GM21447 (cell line): ENCODE data around the gene ACTRT2.

Source experiments
- ATAC-seq: cut with Tn5 transposase; IDR thresholded peaks from one replicate; pipeline ENCODE4 v1.9.1; 2021; ENCODE audit not compliant: unreplicated experiment

Gene ACTRT2

DNA sequence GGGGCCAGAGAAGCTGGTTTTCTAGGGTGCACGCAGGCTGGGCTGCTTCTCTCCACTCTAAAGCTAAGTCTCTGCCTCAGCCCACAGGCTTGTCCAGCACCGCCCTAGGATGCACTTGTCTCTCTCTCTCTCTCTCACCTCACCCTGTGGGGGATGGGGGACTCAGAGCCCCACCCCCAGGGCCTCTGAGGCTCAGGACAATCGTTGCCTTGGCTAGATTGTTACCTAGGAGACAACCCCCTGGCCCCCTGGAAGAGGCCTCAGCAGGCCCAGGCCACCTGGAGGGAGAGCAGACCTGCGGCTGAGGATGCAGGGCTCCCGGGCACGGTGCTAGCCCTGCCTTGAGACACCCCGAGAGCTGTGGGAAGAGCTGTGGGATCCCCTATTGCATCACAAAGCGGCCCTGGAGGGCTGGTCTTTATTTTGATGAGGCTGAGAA, at the start of gene ACTRT2:
TSS of gene ACTRT2 (plus strand) at position 235 of the 439 bp plus-strand sequence. CDS start 220 bp downstream, outside the sequence.
- ATAC-seq, result no peak

DNA sequence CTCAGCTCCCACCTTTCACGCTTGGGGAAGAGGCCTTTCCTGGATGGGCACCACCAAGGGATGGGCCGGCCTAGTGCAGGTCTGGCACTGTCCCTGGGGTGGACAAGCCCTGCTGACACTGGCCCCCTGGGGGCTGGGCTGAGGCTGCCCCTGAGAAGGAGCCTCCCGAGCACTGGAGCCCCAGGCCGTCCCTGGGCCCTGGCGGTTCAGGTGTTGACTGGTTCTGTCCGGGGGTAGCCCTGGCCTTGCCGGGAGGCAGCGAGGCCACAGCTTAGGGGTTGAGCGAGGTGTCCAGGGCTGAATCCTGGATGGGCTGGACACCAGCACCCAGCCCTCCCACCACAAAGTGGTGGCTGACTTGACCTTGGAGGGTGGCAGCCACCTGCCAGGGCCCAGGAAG, 49.7 kb upstream of the ACTRT2 start:
- no peak for ATAC-seq

- no peak for ATAC-seq
These were observed 49.0 kb upstream of the ACTRT2 start for GRCh38 chr1:2972011-2972878.

DNA sequence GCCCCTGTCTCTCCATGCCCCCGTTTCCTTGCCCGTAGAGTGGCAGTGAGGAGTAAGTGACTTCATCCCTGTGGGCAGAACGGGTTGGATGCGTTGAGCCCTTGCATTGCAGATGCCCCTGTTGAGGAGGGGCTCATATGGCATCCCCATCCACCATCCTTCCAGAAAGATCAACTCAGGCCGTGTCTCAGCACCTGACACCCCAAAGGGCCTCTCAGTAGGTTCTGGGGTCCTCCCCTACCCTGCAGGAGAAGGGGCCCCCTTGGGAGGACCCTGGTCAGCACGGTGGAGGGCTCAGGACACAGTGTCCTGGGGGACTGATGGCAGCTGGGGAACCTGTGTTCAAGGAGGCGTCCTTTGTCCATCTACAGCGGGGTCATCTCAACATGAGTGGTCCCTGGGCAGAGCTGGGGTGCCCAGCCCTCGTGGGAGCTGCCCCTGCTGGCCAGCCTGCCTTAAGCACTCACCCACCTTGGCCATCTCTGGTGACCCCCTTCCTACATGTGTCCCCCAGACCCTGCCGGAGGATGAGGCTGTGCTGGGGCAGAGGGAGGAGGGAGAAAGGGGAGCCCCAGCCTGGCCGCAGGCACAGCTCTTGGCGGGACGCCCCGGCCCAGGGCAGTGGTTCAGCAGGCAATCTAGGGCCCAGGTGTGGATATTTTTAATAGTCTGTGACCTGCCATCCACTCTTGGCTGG, 48.2 kb upstream of the ACTRT2 start:
- ATAC-seq, result no peak

GRCh38 chr1:2973601-2974593, 47.4 kb upstream of the ACTRT2 start:
- ATAC-seq, result no peak

GRCh38 chr1:2974701-2975301, 46.5 kb upstream of the ACTRT2 start:
- ATAC-seq, result no peak

DNA sequence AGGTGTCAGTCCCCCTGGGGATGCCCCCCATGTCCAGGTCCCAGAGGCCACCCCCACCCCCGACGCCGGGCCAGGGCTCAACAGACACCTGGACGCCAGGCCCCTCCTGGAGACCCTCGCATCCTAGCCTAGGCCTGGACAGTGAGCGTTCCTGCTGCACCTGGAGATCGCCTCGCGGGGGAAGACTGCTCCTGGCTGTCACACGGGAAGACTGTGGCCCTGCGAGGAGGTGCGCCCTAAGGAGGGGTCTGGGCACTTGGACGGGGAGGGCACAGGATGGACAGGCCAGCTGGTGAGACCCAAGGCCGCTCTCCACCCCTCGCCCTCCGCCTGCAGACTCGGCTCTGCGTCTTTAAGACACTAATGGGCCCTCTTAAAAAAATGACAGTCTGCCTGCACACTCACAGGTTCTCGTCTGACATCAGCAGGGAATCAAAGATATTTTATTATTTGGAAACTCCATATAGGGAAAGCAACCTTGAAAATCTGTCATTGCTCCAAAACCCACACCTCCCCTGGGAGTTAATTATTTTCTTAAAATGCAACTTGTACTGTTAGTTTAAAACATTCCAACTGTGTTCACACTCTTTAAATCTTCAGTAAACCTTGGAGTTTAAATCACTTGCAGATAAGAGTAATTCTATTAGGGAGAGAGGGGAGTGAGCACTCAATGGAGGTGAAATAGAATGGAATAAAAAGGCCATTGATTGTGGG, 45.6 kb upstream of the ACTRT2 start:
- no peak for ATAC-seq

DNA sequence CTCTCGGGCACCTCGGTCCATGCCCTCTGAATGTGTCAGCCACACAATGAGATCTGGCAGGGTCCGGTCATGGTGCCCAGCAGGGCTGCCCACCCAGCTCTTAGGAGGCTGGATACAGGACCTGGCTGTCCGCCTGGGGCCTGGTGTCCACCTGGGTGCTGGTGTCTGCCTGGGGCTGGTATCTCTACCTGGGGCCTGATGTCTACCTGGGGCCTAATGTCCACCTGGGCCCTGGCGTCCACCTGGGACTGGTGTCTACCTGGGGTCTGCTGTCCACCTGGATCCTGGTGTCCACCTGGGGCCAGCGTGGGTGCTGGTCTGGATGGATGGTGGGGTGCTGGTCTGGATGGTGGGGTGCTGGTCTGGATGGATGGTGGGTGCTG, 45.1 kb upstream of the ACTRT2 start:
- ATAC-seq, result no peak

- no peak for ATAC-seq
These were observed 43.2 kb upstream of the ACTRT2 start for GRCh38 chr1:2977886-2978611.

GRCh38 chr1:2978691-2979190, 42.5 kb upstream of the ACTRT2 start:
- ATAC-seq, result no peak

- no peak for ATAC-seq
These were observed 41.8 kb upstream of the ACTRT2 start for GRCh38 chr1:2979191-2980072.

GRCh38 chr1:2980073-2980791, 41.0 kb upstream of the ACTRT2 start:
- ATAC-seq, result no peak

DNA sequence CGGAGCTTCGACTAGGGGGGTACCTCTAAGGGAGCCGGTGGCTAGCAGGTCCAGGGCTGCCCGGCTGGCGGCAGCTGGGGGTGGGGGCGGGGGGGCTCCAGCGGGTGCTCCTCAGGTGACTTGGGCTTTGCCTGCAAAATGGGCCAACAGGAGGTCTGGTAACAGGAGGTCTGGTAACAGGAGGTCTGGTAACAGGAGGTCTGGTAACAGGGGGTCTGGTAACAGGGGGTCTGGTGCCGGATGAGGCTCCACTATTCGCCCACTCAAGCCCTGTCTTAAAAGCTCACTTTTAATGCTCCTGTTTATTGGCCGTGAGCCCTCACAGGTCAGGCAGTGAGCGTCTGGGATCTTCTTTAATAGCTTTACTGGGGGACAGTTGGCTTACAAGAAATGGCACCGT, 40.4 kb upstream of the ACTRT2 start:
- no peak for ATAC-seq

- no peak for ATAC-seq
These were observed 39.9 kb upstream of the ACTRT2 start for GRCh38 chr1:2981388-2981787.

- no peak for ATAC-seq
These were observed 39.2 kb upstream of the ACTRT2 start for GRCh38 chr1:2981981-2982614.

- ATAC-seq, result no peak
These were observed 38.5 kb upstream of the ACTRT2 start for GRCh38 chr1:2982615-2983318.
